Liver (tissue), 9 donors: ENCODE results near the gene ITPRID2. TPM values are rescaled to one million over a fixed set of nuclear protein-coding genes. Genes with fewer than 3 reads are reported as not detected.

Experiments
- DNase-seq: peaks from one replicate; pipeline ENCODE4 v3.0.0-alpha.2; 2017; ENCODE audit warnings: low spot score
- H3K27ac ChIP-seq, 2 donors: one replicate each; pipeline ENCODE4 v1.7.0; 2013; ENCODE audit warnings: inconsistent platforms in 2 of 2, low read length in 2 of 2, control low read depth in 1 of 2, low read depth in 1 of 2, mild to moderate bottlenecking in 1 of 2
- H3K27me3 ChIP-seq, 4 donors: one replicate each; pipeline versions ENCODE4 v1.6.1 to v1.7.0; 2013; ENCODE audit warnings: low read length in 3 of 4, inconsistent platforms in 1 of 4, mild to moderate bottlenecking in 1 of 4, moderate library complexity in 1 of 4; ENCODE audit not compliant: control insufficient read depth in 4 of 4, insufficient read depth in 4 of 4
- H3K36me3 ChIP-seq, 4 donors: one replicate each; pipeline versions ENCODE4 v1.6.1 to v1.7.0; 2013; ENCODE audit warnings: low read length in 3 of 4, mild to moderate bottlenecking in 3 of 4, low read depth in 1 of 4, moderate library complexity in 1 of 4; ENCODE audit not compliant: control insufficient read depth in 4 of 4, insufficient read depth in 3 of 4
- H3K4me1 ChIP-seq, 4 donors: one replicate each; pipeline versions ENCODE4 v1.6.1 to v1.7.0; 2013; ENCODE audit warnings: low read length in 3 of 4, mild to moderate bottlenecking in 3 of 4, moderate library complexity in 1 of 4; ENCODE audit not compliant: control insufficient read depth in 4 of 4, insufficient read depth in 4 of 4
- H3K4me3 ChIP-seq, 3 donors: one replicate each; pipeline versions ENCODE4 v1.6.1 to v1.7.0; 2013; ENCODE audit warnings: low read length in 3 of 3, control low read depth in 1 of 3, low read depth in 1 of 3, mild to moderate bottlenecking in 1 of 3
- H3K9ac ChIP-seq, 2 donors: one replicate each; pipeline ENCODE4 v1.7.0; 2013; ENCODE audit warnings: low read length in 2 of 2, mild to moderate bottlenecking in 2 of 2, moderate library complexity in 2 of 2, control low read depth in 1 of 2, low read depth in 1 of 2
- H3K9me3 ChIP-seq, 4 donors: one replicate each; pipeline versions ENCODE4 v1.6.1 to v1.7.0; 2013; ENCODE audit warnings: low read length in 3 of 4; ENCODE audit not compliant: control insufficient read depth in 4 of 4
- EGR1 ChIP-seq, 2 donors: IDR thresholded peaks; 2 replicates each; pipeline ENCODE4 v1.6.1; 2016 to 2018; ENCODE audit warnings: antibody characterized with exemption in 2 of 2, low read depth in 2 of 2
- FOXA1 ChIP-seq: IDR thresholded peaks from 2 replicates; pipeline ENCODE4 v1.6.1; 2016; ENCODE audit warnings: antibody characterized with exemption
- FOXA2 ChIP-seq: IDR thresholded peaks from 2 replicates; pipeline ENCODE4 v1.6.1; 2016; ENCODE audit warnings: antibody characterized with exemption
- HNF4G ChIP-seq: IDR thresholded peaks from 2 replicates; pipeline ENCODE4 v1.6.1; 2016; ENCODE audit warnings: antibody characterized with exemption
- JUND ChIP-seq, 2 donors: IDR thresholded peaks; 2 replicates each; pipeline ENCODE4 v1.6.1; 2016; ENCODE audit warnings: antibody characterized with exemption in 2 of 2
- TAF1 ChIP-seq: conservative IDR thresholded peaks from 2 replicates; pipeline ENCODE4 v1.6.1; 2016; ENCODE audit warnings: antibody characterized with exemption, mild to moderate bottlenecking
- YY1 ChIP-seq: IDR thresholded peaks from 2 replicates; pipeline ENCODE4 v1.6.1; 2016; ENCODE audit warnings: antibody characterized with exemption, mild to moderate bottlenecking
- WGBS: extraction: QIAGEN DNeasy Blood & Tissue Kit; methylation state at CpG from one replicate; pipeline ENCODE4 v1.1.7; 2013; 5-methylcytosine and 5-hydroxymethylcytosine counted together
- polyA plus RNA-seq, 2 donors: library from polyadenylated mRNA; stranded (reverse) in 1 of 2; unstranded in 1 of 2; fragments of 200-250 nt in 1 of 2; fragments of >200 nt in 1 of 2; fragmentation: Nextera tagmentation in 1 of 2; extraction: Ambion mirVana in 1 of 2; gene quantifications; one replicate each; pipeline versions ENCODE4 v1.2.1 to v1.2.3, GENCODE V29; 2013 to 2015
- total RNA-seq, 2 donors: library from RNA; depleted of rRNA; stranded (reverse); fragments of >200 nt; gene quantifications; one replicate each; pipeline ENCODE4 v1.2.3, GENCODE V29; 2014
- TF ChIP-seq, protein P1 (sequence below): IDR thresholded peaks from 2 replicates; pipeline ENCODE4 v1.6.1; 2016; ENCODE audit warnings: antibody characterized with exemption
- TF ChIP-seq, protein P2 (sequence below): IDR thresholded peaks from 2 replicates; pipeline ENCODE4 v1.6.1; 2016; ENCODE audit warnings: antibody characterized with exemption, mild to moderate bottlenecking
- TF ChIP-seq, protein P3 (sequence below): IDR thresholded peaks from 2 replicates; pipeline ENCODE4 v1.6.1; 2016; ENCODE audit warnings: antibody characterized with exemption
- donor health status: healthy.
- donor health status: healthy.
- donor health status: healthy.
- donor health status: healthy.
- donor health status: healthy.

The ITPRID2 gene
- total and polyA plus RNA-seq, 4 donors = 31.2 to 145 (median 55.1) TPM

DNA sequence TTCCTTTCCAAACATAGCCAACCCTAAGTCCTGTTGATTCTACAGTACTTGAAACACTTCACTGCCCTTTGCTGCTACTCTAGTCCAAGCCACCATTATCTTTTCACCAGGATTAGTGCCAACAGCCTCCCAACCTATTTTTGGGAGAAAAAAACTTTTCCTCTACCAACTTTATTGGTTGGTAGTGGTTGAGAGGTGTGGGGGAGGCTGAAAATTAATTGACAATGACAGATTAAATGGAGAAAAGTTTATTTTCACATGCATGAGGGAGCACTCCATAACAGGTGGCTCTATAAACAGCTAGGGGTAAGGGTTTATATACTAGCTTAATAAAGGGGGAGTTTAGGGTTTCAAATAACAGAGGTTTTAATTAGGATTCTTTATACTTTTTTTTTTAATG lies 37.8 kb upstream of the ITPRID2 start:
- no peaks in the 10 kb centered on the region for H3K4me1 ChIP-seq
- TF ChIP-seq HNF4G (no peak), FOXA1 (no peak), FOXA2 (no peak), TAF1 (no peak), JUND (IDR thresholded peaks at IDR 0.05) (no peak)
- TF ChIP-seq, protein P1, sequence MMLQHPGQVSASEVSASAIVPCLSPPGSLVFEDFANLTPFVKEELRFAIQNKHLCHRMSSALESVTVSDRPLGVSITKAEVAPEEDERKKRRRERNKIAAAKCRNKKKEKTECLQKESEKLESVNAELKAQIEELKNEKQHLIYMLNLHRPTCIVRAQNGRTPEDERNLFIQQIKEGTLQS = no peak
- TF ChIP-seq, protein P2, sequence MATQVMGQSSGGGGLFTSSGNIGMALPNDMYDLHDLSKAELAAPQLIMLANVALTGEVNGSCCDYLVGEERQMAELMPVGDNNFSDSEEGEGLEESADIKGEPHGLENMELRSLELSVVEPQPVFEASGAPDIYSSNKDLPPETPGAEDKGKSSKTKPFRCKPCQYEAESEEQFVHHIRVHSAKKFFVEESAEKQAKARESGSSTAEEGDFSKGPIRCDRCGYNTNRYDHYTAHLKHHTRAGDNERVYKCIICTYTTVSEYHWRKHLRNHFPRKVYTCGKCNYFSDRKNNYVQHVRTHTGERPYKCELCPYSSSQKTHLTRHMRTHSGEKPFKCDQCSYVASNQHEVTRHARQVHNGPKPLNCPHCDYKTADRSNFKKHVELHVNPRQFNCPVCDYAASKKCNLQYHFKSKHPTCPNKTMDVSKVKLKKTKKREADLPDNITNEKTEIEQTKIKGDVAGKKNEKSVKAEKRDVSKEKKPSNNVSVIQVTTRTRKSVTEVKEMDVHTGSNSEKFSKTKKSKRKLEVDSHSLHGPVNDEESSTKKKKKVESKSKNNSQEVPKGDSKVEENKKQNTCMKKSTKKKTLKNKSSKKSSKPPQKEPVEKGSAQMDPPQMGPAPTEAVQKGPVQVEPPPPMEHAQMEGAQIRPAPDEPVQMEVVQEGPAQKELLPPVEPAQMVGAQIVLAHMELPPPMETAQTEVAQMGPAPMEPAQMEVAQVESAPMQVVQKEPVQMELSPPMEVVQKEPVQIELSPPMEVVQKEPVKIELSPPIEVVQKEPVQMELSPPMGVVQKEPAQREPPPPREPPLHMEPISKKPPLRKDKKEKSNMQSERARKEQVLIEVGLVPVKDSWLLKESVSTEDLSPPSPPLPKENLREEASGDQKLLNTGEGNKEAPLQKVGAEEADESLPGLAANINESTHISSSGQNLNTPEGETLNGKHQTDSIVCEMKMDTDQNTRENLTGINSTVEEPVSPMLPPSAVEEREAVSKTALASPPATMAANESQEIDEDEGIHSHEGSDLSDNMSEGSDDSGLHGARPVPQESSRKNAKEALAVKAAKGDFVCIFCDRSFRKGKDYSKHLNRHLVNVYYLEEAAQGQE = no peak
- TF ChIP-seq, protein P3, sequence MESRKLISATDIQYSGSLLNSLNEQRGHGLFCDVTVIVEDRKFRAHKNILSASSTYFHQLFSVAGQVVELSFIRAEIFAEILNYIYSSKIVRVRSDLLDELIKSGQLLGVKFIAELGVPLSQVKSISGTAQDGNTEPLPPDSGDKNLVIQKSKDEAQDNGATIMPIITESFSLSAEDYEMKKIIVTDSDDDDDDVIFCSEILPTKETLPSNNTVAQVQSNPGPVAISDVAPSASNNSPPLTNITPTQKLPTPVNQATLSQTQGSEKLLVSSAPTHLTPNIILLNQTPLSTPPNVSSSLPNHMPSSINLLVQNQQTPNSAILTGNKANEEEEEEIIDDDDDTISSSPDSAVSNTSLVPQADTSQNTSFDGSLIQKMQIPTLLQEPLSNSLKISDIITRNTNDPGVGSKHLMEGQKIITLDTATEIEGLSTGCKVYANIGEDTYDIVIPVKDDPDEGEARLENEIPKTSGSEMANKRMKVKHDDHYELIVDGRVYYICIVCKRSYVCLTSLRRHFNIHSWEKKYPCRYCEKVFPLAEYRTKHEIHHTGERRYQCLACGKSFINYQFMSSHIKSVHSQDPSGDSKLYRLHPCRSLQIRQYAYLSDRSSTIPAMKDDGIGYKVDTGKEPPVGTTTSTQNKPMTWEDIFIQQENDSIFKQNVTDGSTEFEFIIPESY = no peak
- H3K27me3 ChIP-seq = no peaks in the 10 kb centered on the region
- no peak overlapping the region for H3K9ac ChIP-seq
- no peak overlapping the region for H3K27ac ChIP-seq
- no peak overlapping the region for H3K4me3 ChIP-seq
- no peaks in the 10 kb centered on the region for H3K36me3 ChIP-seq
- no peak for DNase-seq
- no peaks in the 10 kb centered on the region for H3K9me3 ChIP-seq

DNA sequence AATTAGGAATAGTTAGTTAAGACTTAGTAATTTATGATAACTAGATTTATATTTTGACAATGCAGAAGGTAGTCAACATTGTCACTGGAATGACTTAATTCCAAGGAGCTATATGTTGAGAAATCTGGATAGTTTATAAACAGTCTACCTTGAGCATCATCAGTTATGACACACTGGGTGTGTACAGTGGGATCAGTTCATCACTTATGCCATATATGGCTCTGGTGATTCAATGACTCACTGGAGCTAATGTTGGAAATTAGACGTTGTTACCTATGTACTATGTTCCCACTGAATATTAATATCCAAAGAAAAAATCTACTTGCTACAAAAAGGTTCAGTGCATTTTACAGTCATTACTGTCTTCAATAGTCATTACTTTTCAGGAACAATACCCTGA lies 34.0 kb upstream of the ITPRID2 start:
- Histone ChIP-seq H3K27ac (no peak overlapping the region), H3K36me3 (no peaks in the 10 kb centered on the region), H3K4me3 (no peak overlapping the region), H3K9ac (no peak overlapping the region), H3K27me3 (no peaks in the 10 kb centered on the region), H3K9me3 (no peaks in the 10 kb centered on the region), H3K4me1 (no peaks in the 10 kb centered on the region)
- no peak for DNase-seq
- WGBS = 88% methylated on average over 1 of the region's 1 CpG
- TF ChIP-seq, protein P2 = no peak
- TF ChIP-seq JUND (IDR thresholded peaks at IDR 0.05) (no peak), EGR1 (IDR thresholded peaks at IDR 0.05; ENCODE audit: low read depth in 2 of 2) (no peak), FOXA2 (no peak), FOXA1 (no peak), YY1 (no peak)
